Trophoblast cell (in vitro differentiated cells and primary cell): ENCODE results near the gene HOTAIR. TPM values are rescaled to one million over a fixed set of nuclear protein-coding genes. Genes with fewer than 3 reads are reported as not detected.
A peak's percentile ranks its signal among the peaks of the same experiment; 100 is the strongest.

Source experiments
- DNase-seq, 2 donors: peaks; one replicate each; pipeline ENCODE4 v3.0.0-alpha.2; 2016
- H2AFZ ChIP-seq: 2 replicates; pipeline ENCODE4 v1.6.1; 2013; ENCODE audit warnings: low read length, moderate library complexity, mild to moderate bottlenecking; ENCODE audit not compliant: insufficient read depth, poor library complexity
- H2AK5ac ChIP-seq: 2 replicates; pipeline ENCODE4 v1.6.1; 2013; ENCODE audit warnings: mild to moderate bottlenecking, low read length
- H2BK120ac ChIP-seq: 2 replicates; pipeline ENCODE4 v1.6.1; 2013; ENCODE audit warnings: low read length, mild to moderate bottlenecking, moderate library complexity; ENCODE audit not compliant: insufficient read depth, poor library complexity
- H2BK12ac ChIP-seq: 2 replicates; pipeline ENCODE4 v1.6.1; 2013; ENCODE audit warnings: mild to moderate bottlenecking, low read length, moderate library complexity
- H2BK5ac ChIP-seq: 2 replicates; pipeline ENCODE4 v1.6.1; 2013; ENCODE audit warnings: low read length, low read depth, moderate library complexity, mild to moderate bottlenecking; ENCODE audit not compliant: poor library complexity
- H3K14ac ChIP-seq: 2 replicates; pipeline ENCODE4 v1.6.1; 2013; ENCODE audit warnings: mild to moderate bottlenecking, low read length
- H3K18ac ChIP-seq: 2 replicates; pipeline ENCODE4 v1.6.1; 2013; ENCODE audit warnings: mild to moderate bottlenecking, low read length
- H3K23ac ChIP-seq: 2 replicates; pipeline ENCODE4 v1.6.1; 2013; ENCODE audit warnings: low read length
- H3K27ac ChIP-seq: 2 replicates; pipeline ENCODE4 v1.5.1; 2013; ENCODE audit warnings: low read depth, mild to moderate bottlenecking, inconsistent platforms, low read length, moderate library complexity
- H3K27me3 ChIP-seq: 2 replicates; pipeline ENCODE4 v1.6.1; 2013; ENCODE audit warnings: inconsistent platforms, mild to moderate bottlenecking, low read length, moderate library complexity; ENCODE audit not compliant: insufficient read depth
- H3K36me3 ChIP-seq, 2 experiments: 1 replicate in 1 of 2; 2 replicates in 1 of 2; pipeline ENCODE4 v1.6.1; 2013; ENCODE audit warnings: low read length in 2 of 2, mild to moderate bottlenecking in 2 of 2, moderate library complexity in 1 of 2; ENCODE audit not compliant: insufficient read depth in 2 of 2, control insufficient read depth in 1 of 2
- H3K4ac ChIP-seq: 2 replicates; pipeline ENCODE4 v1.6.1; 2013; ENCODE audit warnings: low read depth, mild to moderate bottlenecking, low read length, moderate library complexity
- H3K4me1 ChIP-seq, 2 experiments: 1 replicate in 1 of 2; 2 replicates in 1 of 2; pipeline ENCODE4 v1.6.1; 2013; ENCODE audit warnings: low read length in 2 of 2, mild to moderate bottlenecking in 2 of 2, moderate library complexity in 1 of 2; ENCODE audit not compliant: insufficient read depth in 2 of 2, control insufficient read depth in 1 of 2
- H3K4me2 ChIP-seq: 2 replicates; pipeline ENCODE4 v1.6.1; 2013; ENCODE audit warnings: inconsistent platforms, mild to moderate bottlenecking, low read length, moderate library complexity
- H3K4me3 ChIP-seq: 2 replicates; pipeline ENCODE4 v1.5.1; 2013; ENCODE audit warnings: mild to moderate bottlenecking, low read depth, low read length, inconsistent platforms
- H3K79me1 ChIP-seq: one replicate; pipeline ENCODE4 v1.6.1; 2013; ENCODE audit warnings: low read length
- H3K79me2 ChIP-seq: 2 replicates; pipeline ENCODE4 v1.6.1; 2013; ENCODE audit warnings: low read length, mild to moderate bottlenecking; ENCODE audit not compliant: control insufficient read depth, insufficient read depth, poor library complexity
- H3K9ac ChIP-seq: 2 replicates; pipeline ENCODE4 v1.6.1; 2013; ENCODE audit warnings: mild to moderate bottlenecking, low read length
- H3K9me3 ChIP-seq: 2 replicates; pipeline ENCODE4 v1.6.1; 2013; ENCODE audit warnings: low read depth, mild to moderate bottlenecking, control low read depth, inconsistent platforms, low read length; ENCODE audit not compliant: insufficient read depth
- H4K12ac ChIP-seq: 2 replicates; pipeline ENCODE4 v1.6.1; 2013; ENCODE audit warnings: low read depth, mild to moderate bottlenecking, low read length, moderate library complexity
- H4K8ac ChIP-seq: 2 replicates; pipeline ENCODE4 v1.6.1; 2013; ENCODE audit warnings: low read depth, mild to moderate bottlenecking, low read length, moderate library complexity
- H4K91ac ChIP-seq: one replicate; pipeline ENCODE4 v1.6.1; 2013; ENCODE audit warnings: low read depth, mild to moderate bottlenecking, low read length, moderate library complexity
- WGBS: extraction: QIAGEN DNeasy Blood & Tissue Kit; methylation state at CpG from one replicate; pipeline ENCODE4 v1.1.7; 2013; ENCODE audit warnings: missing lambda C conversion rate; ENCODE audit not compliant: insufficient read length, insufficient coverage; ENCODE audit errors: extremely low coverage; 5-methylcytosine and 5-hydroxymethylcytosine counted together
- polyA plus RNA-seq: library from polyadenylated mRNA; stranded (reverse); fragments of 200-250 nt; gene quantifications from 2 replicates; pipeline ENCODE4 v1.2.3, GENCODE V29; 2013

Gene HOTAIR
- polyA plus RNA-seq, result 1.5 and 1.6 TPM in 2 replicates

GRCh38 chr12:53974084-53975063, at the start of gene HOTAIR:
Gene HOTAIR, minus strand, starts transcription at chr12:53974954.
- no peak for DNase-seq

GRCh38 chr12:54024127-54024526, 49.4 kb upstream of the HOTAIR start:
- Histone ChIP-seq H2BK5ac (no peak overlapping the region), H3K27me3 (peaks cover 88% of the 10 kb centered on the region), H3K36me3 (no peaks in the 10 kb centered on the region), H2BK120ac (no peak overlapping the region), H3K27ac (no peak overlapping the region), H4K12ac (no peak overlapping the region), H3K4me3 (no peak overlapping the region), H3K79me1 (no peaks in the 10 kb centered on the region), H3K18ac (no peak overlapping the region), H4K91ac (no peak overlapping the region), H3K4me1 (peaks cover 0 to 2% of the 10 kb centered on the region in 2 experiments), H2AFZ (no peak overlapping the region), H3K9ac (no peak overlapping the region), H4K8ac (no peak overlapping the region), H3K9me3 (peaks cover 4% of the 10 kb centered on the region), H2AK5ac (no peak overlapping the region), H2BK12ac (no peak overlapping the region), H3K4me2 (no peak overlapping the region), H3K79me2 (no peaks in the 10 kb centered on the region), H3K14ac (no peak overlapping the region), H3K23ac (no peak overlapping the region), H3K4ac (no peak overlapping the region)
- WGBS, result no CpG with 5 or more reads among the region's 17 CpGs
- DNase-seq, result no peak

More at GRCh38 chr12:53974084-53975063, at the start of gene HOTAIR:
- no peaks in the 10 kb centered on the region for H3K36me3 ChIP-seq
- no peak within 1 kb of the TSS for H4K8ac ChIP-seq
- H2BK120ac ChIP-seq, result no peak within 1 kb of the TSS
- H2AFZ ChIP-seq, result peak within 1 kb of the TSS; percentile 28
- H3K18ac ChIP-seq, result no peak within 1 kb of the TSS
- H3K79me2 ChIP-seq, result no peaks in the 10 kb centered on the region
- H2BK5ac ChIP-seq, result no peak within 1 kb of the TSS
- H2AK5ac ChIP-seq, result no peak within 1 kb of the TSS
- no peak within 1 kb of the TSS for H2BK12ac ChIP-seq
- no peak within 1 kb of the TSS for H3K14ac ChIP-seq
- peaks cover 88% of the 10 kb centered on the region for H3K27me3 ChIP-seq
- peak within 1 kb of the TSS; percentile 47 for H3K4me3 ChIP-seq
- no peak within 1 kb of the TSS for H3K4ac ChIP-seq
- no peak within 1 kb of the TSS for H3K23ac ChIP-seq
- H3K9ac ChIP-seq, result no peak within 1 kb of the TSS
- H3K9me3 ChIP-seq, result peaks cover 18% of the 10 kb centered on the region
- peaks cover 2 to 5% of the 10 kb centered on the region in 2 experiments for H3K4me1 ChIP-seq
- WGBS, result no CpG with 5 or more reads among the region's 63 CpGs
- H4K91ac ChIP-seq, result peak within 1 kb of the TSS; percentile 28
- H4K12ac ChIP-seq, result no peak within 1 kb of the TSS
- H3K4me2 ChIP-seq, result peak within 1 kb of the TSS; percentile 55
- no peak within 1 kb of the TSS for H3K27ac ChIP-seq
- H3K79me1 ChIP-seq, result no peaks in the 10 kb centered on the region

- H4K91ac ChIP-seq, result no peak overlapping the region
- no peak overlapping the region for H2BK120ac ChIP-seq
- H3K9ac ChIP-seq, result no peak overlapping the region
- no peak overlapping the region for H3K14ac ChIP-seq
- H3K36me3 ChIP-seq, result no peaks in the 10 kb centered on the region
- no peak overlapping the region for H3K18ac ChIP-seq
- no CpG with 5 or more reads among the region's 8 CpGs for WGBS
- H4K8ac ChIP-seq, result no peak overlapping the region
- H2BK5ac ChIP-seq, result no peak overlapping the region
- H3K4ac ChIP-seq, result no peak overlapping the region
- no peak overlapping the region for H2AFZ ChIP-seq
- H3K79me1 ChIP-seq, result no peaks in the 10 kb centered on the region
- peaks cover under 1% of the 10 kb centered on the region for H3K9me3 ChIP-seq
- H3K4me1 ChIP-seq, result peaks cover 1 to 4% of the 10 kb centered on the region in 2 experiments
- no peak overlapping the region for H3K4me3 ChIP-seq
- H3K79me2 ChIP-seq, result no peaks in the 10 kb centered on the region
- no peak overlapping the region for H2AK5ac ChIP-seq
- DNase-seq, result peak in 1 of 2 donors; percentile 38
- H3K27me3 ChIP-seq, result peaks cover 86% of the 10 kb centered on the region
- no peak overlapping the region for H4K12ac ChIP-seq
- no peak overlapping the region for H3K4me2 ChIP-seq
- no peak overlapping the region for H3K23ac ChIP-seq
- H3K27ac ChIP-seq, result no peak overlapping the region
- no peak overlapping the region for H2BK12ac ChIP-seq
Measured at GRCh38 chr12:54022960-54023884, 48.5 kb upstream of the HOTAIR start.

GRCh38 chr12:54021432-54022013, 46.8 kb upstream of the HOTAIR start:
- H2BK5ac ChIP-seq, result no peak overlapping the region
- no peak overlapping the region for H4K12ac ChIP-seq
- no peak overlapping the region for H3K14ac ChIP-seq
- H2AFZ ChIP-seq, result no peak overlapping the region
- H3K36me3 ChIP-seq, result no peaks in the 10 kb centered on the region
- H3K4me2 ChIP-seq, result no peak overlapping the region
- no peak overlapping the region for H3K18ac ChIP-seq
- H3K79me1 ChIP-seq, result no peaks in the 10 kb centered on the region
- peaks cover 87% of the 10 kb centered on the region for H3K27me3 ChIP-seq
- no peak overlapping the region for H3K9ac ChIP-seq
- no peak overlapping the region for H3K23ac ChIP-seq
- no peak overlapping the region for H2BK12ac ChIP-seq
- peak; percentile 29 to 66 for DNase-seq
- peaks cover 5% of the 10 kb centered on the region for H3K9me3 ChIP-seq
- no peak overlapping the region for H3K4me3 ChIP-seq
- H3K79me2 ChIP-seq, result no peaks in the 10 kb centered on the region
- no peak overlapping the region for H4K8ac ChIP-seq
- no peak overlapping the region for H3K27ac ChIP-seq
- H2BK120ac ChIP-seq, result no peak overlapping the region
- no CpG with 5 or more reads among the region's 16 CpGs for WGBS
- H4K91ac ChIP-seq, result no peak overlapping the region
- no peak overlapping the region for H3K4ac ChIP-seq
- H3K4me1 ChIP-seq, result peaks cover 4 to 7% of the 10 kb centered on the region in 2 experiments
- no peak overlapping the region for H2AK5ac ChIP-seq
